CD4-positive, alpha-beta T cell (primary cell): ENCODE data around the gene KCNAB2. TPM values are rescaled to one million over a fixed set of nuclear protein-coding genes. Genes with fewer than 3 reads are reported as not detected.

Experiments
- ATAC-seq: fragments of 200-7000 bp; cut with Tn5 transposase; one replicate; pipeline ENCODE4 v1.10.0; 2022; ENCODE audit warnings: mild to moderate bottlenecking; ENCODE audit not compliant: poor library complexity
- CTCF ChIA-PET: fragments of 350-600 bp; sonication (Branson Sonifier 250); formaldehyde crosslinking; loops from one replicate; lab custom pipeline; 2021; ENCODE audit warnings: antibody characterized with exemption, inconsistent platforms; lab: Charles Lee
- POLR2A ChIA-PET: fragments of 350-600 bp; sonication (Branson Sonifier 250); formaldehyde crosslinking; loops from one replicate; lab custom pipeline; 2021; ENCODE audit warnings: antibody characterized with exemption, inconsistent platforms; lab: Charles Lee
- DNase-seq, 14 experiments: peaks; one replicate each; pipeline ENCODE4 v3.0.0-alpha.2; 2013 to 2020; ENCODE audit warnings: mixed read lengths in 2 of 14
- H3K27ac ChIP-seq, 2 donors: one replicate each; pipeline versions ENCODE4 v1.5.1 to v1.7.0; 2013; ENCODE audit warnings: low read length in 2 of 2, low read depth in 1 of 2, mild to moderate bottlenecking in 1 of 2
- H3K27me3 ChIP-seq, 2 experiments: 1 replicate in 1 of 2; 2 replicates in 1 of 2; pipeline versions ENCODE4 v1.6.1 to v1.7.0; 2013; ENCODE audit warnings: low read length in 2 of 2, control low read depth in 1 of 2, mild to moderate bottlenecking in 1 of 2, moderate library complexity in 1 of 2; ENCODE audit not compliant: insufficient read depth in 2 of 2, control insufficient read depth in 1 of 2
- H3K36me3 ChIP-seq: one replicate; pipeline ENCODE4 v1.6.1; 2013; ENCODE audit warnings: low read length, control low read depth; ENCODE audit not compliant: insufficient read depth
- H3K4me1 ChIP-seq: one replicate; pipeline ENCODE4 v1.6.1; 2013; ENCODE audit warnings: low read length, control low read depth; ENCODE audit not compliant: insufficient read depth
- H3K4me3 ChIP-seq: one replicate; pipeline ENCODE4 v1.5.1; 2013; ENCODE audit warnings: mild to moderate bottlenecking, low read length, moderate library complexity
- H3K9me3 ChIP-seq, 2 experiments: 1 replicate in 1 of 2; 2 replicates in 1 of 2; pipeline versions ENCODE4 v1.6.1 to v1.7.0; 2013; ENCODE audit warnings: low read length in 2 of 2, mild to moderate bottlenecking in 2 of 2, control low read depth in 1 of 2, moderate library complexity in 1 of 2; ENCODE audit not compliant: control insufficient read depth in 1 of 2, insufficient read depth in 1 of 2
- H3K27ac Mint-ChIP-seq: one replicate; pipeline ENCODE4 v1.8.0; 2020; ENCODE audit warnings: mixed read lengths
- H3K27me3 Mint-ChIP-seq: one replicate; pipeline ENCODE4 v1.8.0; 2021; ENCODE audit warnings: mixed read lengths
- H3K36me3 Mint-ChIP-seq: one replicate; pipeline ENCODE4 v1.8.0; 2021; ENCODE audit warnings: low read depth, mixed read lengths
- H3K4me1 Mint-ChIP-seq: one replicate; pipeline ENCODE4 v1.8.0; 2021; ENCODE audit warnings: low read depth, mixed read lengths
- H3K4me3 Mint-ChIP-seq: one replicate; pipeline ENCODE4 v1.8.0; 2020; ENCODE audit warnings: mild to moderate bottlenecking, mixed read lengths
- H3K9me3 Mint-ChIP-seq: one replicate; pipeline ENCODE4 v1.8.0; 2020; ENCODE audit warnings: mixed read lengths
- CTCF ChIP-seq: fragments of 200-600 bp; IDR thresholded peaks from one replicate; pipeline ENCODE4 v1.8.0; 2022; ENCODE audit warnings: antibody characterized with exemption, mild to moderate bottlenecking
- intact Hi-C, 2 experiments: fragments of 100-400 bp; cut with DNase I in 1 of 2; cut with micrococcal nuclease in 1 of 2; formaldehyde crosslinking; loops; one replicate each; pipeline versions ENCODE4 v1.15.1 to v1.9.0; 2023 to 2025; cut with DNase I, micrococcal nuclease
- total RNA-seq, 174 experiments: library from RNA in 2 of 174; stranded (reverse) in 2 of 174; gene quantifications; one replicate each; pipeline ENCODE4 v1.2.3 and lab custom pipeline; 2021 to 2026

KCNAB2 gene
- total RNA-seq, 2 experiments from 2014 or later = 147 to 155 TPM

DNA sequence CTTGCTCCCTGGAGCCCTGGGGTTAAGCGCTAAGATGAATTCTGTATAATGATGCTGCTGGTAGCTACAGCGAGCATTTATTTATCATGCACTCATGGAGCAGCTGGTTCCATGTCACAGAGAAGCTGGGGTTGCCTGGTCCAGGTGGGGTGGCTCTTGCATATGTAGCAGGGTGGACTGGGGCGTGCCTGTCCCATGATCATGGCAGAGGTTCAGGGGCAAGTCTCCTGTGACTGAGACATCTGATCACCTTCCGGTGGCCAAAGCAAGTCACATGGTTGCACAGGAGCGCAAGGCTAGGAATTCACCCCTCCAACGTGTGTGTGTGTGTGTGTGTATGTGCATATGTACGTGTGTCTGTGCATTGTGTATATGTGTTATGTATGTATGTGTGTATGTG lies 15.6 kb upstream of the KCNAB2 start:
- H3K9me3 ChIP-seq = no peaks in the 10 kb centered on the region
- peak overlapping the region; percentile 22 for H3K4me3 Mint-ChIP-seq
- POLR2A ChIA-PET = interaction anchor here (6.5 kb wide), 1 partner anchor 36 kb away, joined by 92 read pairs; the partner anchor contains the start of gene NPHP4

DNA sequence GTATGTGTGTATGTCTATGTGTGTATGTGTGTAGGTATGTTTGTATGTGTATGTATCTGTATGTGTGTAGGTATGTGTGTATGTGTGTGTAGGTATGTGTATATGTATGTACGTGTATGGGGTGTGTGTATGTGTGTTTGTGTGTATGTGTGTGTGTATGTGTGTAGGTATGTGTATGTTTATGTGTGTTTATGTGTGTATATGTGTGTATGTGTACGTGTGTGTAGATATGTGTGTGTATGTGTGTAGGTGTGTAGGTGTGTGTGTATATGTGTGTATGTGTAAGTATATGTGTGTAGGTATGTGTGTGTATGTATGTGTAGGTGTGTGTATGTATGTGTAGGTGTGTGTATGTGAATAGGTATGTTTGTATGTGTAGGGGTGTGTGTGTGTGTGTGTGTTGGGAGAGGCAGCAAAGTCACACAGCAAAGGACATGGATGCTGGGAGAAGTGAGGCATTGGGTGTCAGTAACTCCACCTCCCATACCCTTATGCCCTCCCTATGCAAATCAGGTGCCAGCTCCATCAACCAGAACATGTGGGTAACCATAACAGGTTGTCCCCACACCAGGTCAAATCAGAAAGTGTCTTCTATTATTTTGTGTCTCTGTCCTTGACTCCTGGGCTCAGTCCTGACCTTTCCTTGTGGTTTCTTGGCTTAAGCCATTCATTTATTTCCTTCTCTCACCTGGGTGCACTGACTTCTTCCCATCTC lies 15.0 kb upstream of the KCNAB2 start:
- Histone ChIP-seq H3K27ac (no peak overlapping the region), H3K4me3 (no peak overlapping the region), H3K9me3 (no peaks in the 10 kb centered on the region), H3K27me3 (no peaks in the 10 kb centered on the region), H3K4me1 (peaks cover 98% of the 10 kb centered on the region), H3K36me3 (peaks cover 46% of the 10 kb centered on the region)
- ChIA-PET POLR2A (no interaction called here), CTCF (no interaction called here)
- TF ChIP-seq CTCF = no peak
- Mint-ChIP-seq H3K9me3 (no peaks in the 10 kb centered on the region), H3K4me3 (peak overlapping the region; percentile 54), H3K27ac (peak overlapping the region; percentile 25), H3K4me1 (peaks cover 82% of the 10 kb centered on the region), H3K27me3 (no peaks in the 10 kb centered on the region), H3K36me3 (peaks cover 59% of the 10 kb centered on the region)
- DNase-seq = no peak
- no peak for ATAC-seq
- intact Hi-C loops = no loop called here

More for the DNA sequence above, 15.6 kb upstream of the KCNAB2 start:
- TF ChIP-seq CTCF = no peak
- H3K27ac ChIP-seq = no peak overlapping the region
- H3K4me3 ChIP-seq = no peak overlapping the region
- peaks cover 42% of the 10 kb centered on the region for H3K36me3 ChIP-seq
- no peaks in the 10 kb centered on the region for H3K27me3 ChIP-seq
- no peak for ATAC-seq
- no peaks in the 10 kb centered on the region for H3K27me3 Mint-ChIP-seq
- DNase-seq = no peak
- H3K4me1 Mint-ChIP-seq = peaks cover 76% of the 10 kb centered on the region
- H3K9me3 Mint-ChIP-seq = no peaks in the 10 kb centered on the region
- intact Hi-C loops = no loop called here
- peak overlapping the region; percentile 25 for H3K27ac Mint-ChIP-seq
- CTCF ChIA-PET = no interaction called here
- peaks cover 98% of the 10 kb centered on the region for H3K4me1 ChIP-seq
- peaks cover 54% of the 10 kb centered on the region for H3K36me3 Mint-ChIP-seq

DNA sequence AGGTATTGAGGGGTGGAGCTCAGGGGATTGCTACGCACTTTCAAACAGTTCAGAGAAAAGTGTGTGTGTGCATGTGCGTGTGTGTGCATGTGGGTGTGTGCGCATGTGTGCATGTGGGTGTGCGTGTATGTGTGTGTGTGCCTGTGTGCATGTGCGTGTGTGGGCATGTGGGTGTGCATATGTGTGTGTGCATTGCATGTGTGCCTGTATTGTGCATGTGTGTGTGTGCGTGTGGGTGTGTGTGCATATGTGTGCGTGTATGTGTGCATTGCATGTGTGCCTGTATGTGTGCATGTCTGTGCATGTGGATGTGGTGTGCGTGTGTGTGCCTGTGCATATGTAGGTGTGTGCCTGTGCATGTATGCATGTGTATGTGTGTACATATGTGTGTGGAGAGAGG lies 12.6 kb upstream of the KCNAB2 start:
- CTCF ChIA-PET = no interaction called here
- H3K36me3 ChIP-seq = peaks cover 54% of the 10 kb centered on the region
- DNase-seq = no peak

More for the DNA sequence above, 12.6 kb upstream of the KCNAB2 start:
- POLR2A ChIA-PET = interaction anchor here (0.7 to 1.4 kb wide), 2 partner anchors 41 to 63 kb away, joined by 3 read pairs; no protein-coding TSS in a partner anchor
- Histone ChIP-seq H3K27ac (no peak overlapping the region), H3K9me3 (no peaks in the 10 kb centered on the region), H3K4me1 (peaks cover 94% of the 10 kb centered on the region), H3K27me3 (no peaks in the 10 kb centered on the region), H3K4me3 (no peak overlapping the region)
- no peak for ATAC-seq
- Mint-ChIP-seq H3K36me3 (peaks cover 67% of the 10 kb centered on the region), H3K27ac (peak overlapping the region; percentile 3), H3K27me3 (no peaks in the 10 kb centered on the region), H3K9me3 (no peaks in the 10 kb centered on the region), H3K4me3 (no peak overlapping the region), H3K4me1 (peaks cover 86% of the 10 kb centered on the region)
- intact Hi-C loops = no loop called here
- TF ChIP-seq CTCF = no peak
